Prostate gland (tissue), 2 donors: ENCODE measurements around the gene RDH13.

Source experiments
- POLR2A ChIP-seq: fragments of 450-650 bp; IDR thresholded peaks from one replicate; pipeline ENCODE4 v1.6.1; 2016; ENCODE audit warnings: antibody characterized with exemption, mild to moderate bottlenecking
- POLR2AphosphoS5 ChIP-seq: sonication (generic); formaldehyde crosslinking; IDR thresholded peaks from one replicate; pipeline ENCODE4 v1.6.1; 2017; ENCODE audit warnings: antibody characterized with exemption
- TF ChIP-seq, protein P1 (sequence below), 4 experiments: fragments of 200-600 bp in 2 of 4; fragments of 450-650 bp in 2 of 4; sonication (generic) in 2 of 4; IDR thresholded peaks; 1 replicate in 3 of 4; 2 replicates in 1 of 4; pipeline ENCODE4 v1.5.1; 2016 to 2019; ENCODE audit warnings: antibody characterized with exemption in 4 of 4, mild to moderate bottlenecking in 2 of 4, moderate library complexity in 2 of 4

DNA sequence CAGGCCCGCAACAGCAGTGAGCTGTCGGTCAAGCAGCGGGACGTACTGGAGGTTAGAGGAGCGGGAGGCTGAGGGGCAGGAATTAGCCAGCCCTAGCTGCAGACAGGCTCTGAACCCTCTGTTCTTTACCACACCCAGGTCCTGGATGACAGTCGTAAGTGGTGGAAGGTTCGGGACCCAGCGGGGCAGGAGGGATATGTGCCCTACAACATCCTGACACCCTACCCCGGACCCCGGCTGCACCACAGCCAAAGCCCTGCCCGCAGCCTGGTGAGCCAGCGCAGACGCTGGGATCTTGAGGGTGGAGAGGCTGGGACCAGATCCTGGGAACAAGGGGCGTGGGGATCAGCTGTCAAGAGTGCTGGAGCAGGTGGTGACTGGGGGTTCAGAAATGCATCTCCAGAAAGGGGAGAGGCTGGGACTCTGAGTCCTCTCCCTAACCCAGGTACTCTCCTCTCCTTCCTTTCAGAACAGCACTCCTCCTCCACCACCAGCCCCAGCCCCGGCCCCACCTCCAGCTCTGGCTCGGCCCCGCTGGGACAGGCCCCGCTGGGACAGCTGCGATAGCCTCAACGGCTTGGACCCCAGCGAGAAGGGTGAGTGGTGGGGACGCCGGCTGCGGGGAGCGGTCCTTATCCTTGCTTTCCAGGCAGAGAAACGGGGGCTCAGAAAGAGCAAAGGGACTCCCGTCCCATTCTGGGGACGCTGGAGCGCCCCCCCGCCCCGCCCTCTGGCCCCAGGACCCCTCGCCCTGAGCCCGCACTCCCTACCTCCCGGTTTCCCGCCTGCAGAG is 23.2 kb upstream of the RDH13 start:
- TF ChIP-seq, protein P1, sequence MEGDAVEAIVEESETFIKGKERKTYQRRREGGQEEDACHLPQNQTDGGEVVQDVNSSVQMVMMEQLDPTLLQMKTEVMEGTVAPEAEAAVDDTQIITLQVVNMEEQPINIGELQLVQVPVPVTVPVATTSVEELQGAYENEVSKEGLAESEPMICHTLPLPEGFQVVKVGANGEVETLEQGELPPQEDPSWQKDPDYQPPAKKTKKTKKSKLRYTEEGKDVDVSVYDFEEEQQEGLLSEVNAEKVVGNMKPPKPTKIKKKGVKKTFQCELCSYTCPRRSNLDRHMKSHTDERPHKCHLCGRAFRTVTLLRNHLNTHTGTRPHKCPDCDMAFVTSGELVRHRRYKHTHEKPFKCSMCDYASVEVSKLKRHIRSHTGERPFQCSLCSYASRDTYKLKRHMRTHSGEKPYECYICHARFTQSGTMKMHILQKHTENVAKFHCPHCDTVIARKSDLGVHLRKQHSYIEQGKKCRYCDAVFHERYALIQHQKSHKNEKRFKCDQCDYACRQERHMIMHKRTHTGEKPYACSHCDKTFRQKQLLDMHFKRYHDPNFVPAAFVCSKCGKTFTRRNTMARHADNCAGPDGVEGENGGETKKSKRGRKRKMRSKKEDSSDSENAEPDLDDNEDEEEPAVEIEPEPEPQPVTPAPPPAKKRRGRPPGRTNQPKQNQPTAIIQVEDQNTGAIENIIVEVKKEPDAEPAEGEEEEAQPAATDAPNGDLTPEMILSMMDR (IDR thresholded peaks at IDR 0.05), result no peak
- TF ChIP-seq POLR2A (no peak), POLR2AphosphoS5 (no peak)
